Neural crest cell (in vitro differentiated cells): ENCODE data around the gene GBP1. TPM values are rescaled to one million over a fixed set of nuclear protein-coding genes. Genes with fewer than 3 reads are reported as not detected.
"Not testable (repeated sequence)": the region's sequence is repeated elsewhere in the genome, so short reads cannot be mapped to it uniquely, and the experiment has no call there.

Experiments
- DNase-seq: peaks from one replicate; pipeline ENCODE4 v3.0.0; 2021; ENCODE audit warnings: low read depth, mixed read lengths, low spot score
- H3K27ac Mint-ChIP-seq: one replicate; pipeline ENCODE4 v1.8.0; 2021; ENCODE audit warnings: mild to moderate bottlenecking, mixed read lengths; ENCODE audit not compliant: unreplicated experiment
- H3K27me3 Mint-ChIP-seq: 2 replicates; pipeline ENCODE4 v1.8.0; 2021; ENCODE audit warnings: low read depth, mild to moderate bottlenecking, mixed read lengths
- H3K36me3 Mint-ChIP-seq: 2 replicates; pipeline ENCODE4 v1.8.0; 2021; ENCODE audit warnings: low read depth, mild to moderate bottlenecking, mixed read lengths
- H3K4me1 Mint-ChIP-seq: 2 replicates; pipeline ENCODE4 v1.8.0; 2021; ENCODE audit warnings: mixed read lengths
- H3K4me3 Mint-ChIP-seq: one replicate; pipeline ENCODE4 v1.8.0; 2021; ENCODE audit warnings: mild to moderate bottlenecking, mixed read lengths
- H3K9me3 Mint-ChIP-seq: 2 replicates; pipeline ENCODE4 v1.8.0; 2021; ENCODE audit warnings: mixed read lengths
- total RNA-seq: library from RNA; stranded (reverse); gene quantifications from 2 replicates; pipeline ENCODE4 v1.2.1, GENCODE V29; 2021
- TF ChIP-seq, protein P1 (sequence below): fragments of 200-600 bp; sonication (generic); conservative IDR thresholded peaks from 2 replicates; pipeline ENCODE4 v1.5.0; 2021; ENCODE audit warnings: antibody characterized with exemption, mild to moderate bottlenecking

The GBP1 gene
- total RNA-seq, 1 donor from 2014 or later, result not detected

DNA sequence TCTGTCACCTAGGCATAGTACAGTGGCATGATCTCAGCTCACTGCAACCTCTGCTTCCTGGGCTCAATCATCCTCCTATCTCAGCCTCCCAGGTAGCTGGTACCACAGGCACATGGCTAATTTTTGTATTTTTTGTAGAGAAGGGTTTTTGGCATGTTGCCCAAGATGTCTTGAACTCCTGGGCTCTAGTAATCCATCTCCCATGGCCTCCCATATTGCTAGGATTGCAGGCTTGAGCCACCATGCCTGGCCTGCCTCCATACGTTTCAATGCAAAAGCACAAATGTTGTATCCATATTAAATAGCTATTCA lies 24.7 kb downstream of the GBP1 start:
- H3K36me3 Mint-ChIP-seq, result no peaks in the 10 kb centered on the region
- H3K27ac Mint-ChIP-seq, result no peak overlapping the region
- H3K4me3 Mint-ChIP-seq, result no peak overlapping the region
- no peak for DNase-seq
- no peaks in the 10 kb centered on the region for H3K9me3 Mint-ChIP-seq
- no peaks in the 10 kb centered on the region for H3K4me1 Mint-ChIP-seq
- peaks cover 3% of the 10 kb centered on the region for H3K27me3 Mint-ChIP-seq
- TF ChIP-seq, protein P1, sequence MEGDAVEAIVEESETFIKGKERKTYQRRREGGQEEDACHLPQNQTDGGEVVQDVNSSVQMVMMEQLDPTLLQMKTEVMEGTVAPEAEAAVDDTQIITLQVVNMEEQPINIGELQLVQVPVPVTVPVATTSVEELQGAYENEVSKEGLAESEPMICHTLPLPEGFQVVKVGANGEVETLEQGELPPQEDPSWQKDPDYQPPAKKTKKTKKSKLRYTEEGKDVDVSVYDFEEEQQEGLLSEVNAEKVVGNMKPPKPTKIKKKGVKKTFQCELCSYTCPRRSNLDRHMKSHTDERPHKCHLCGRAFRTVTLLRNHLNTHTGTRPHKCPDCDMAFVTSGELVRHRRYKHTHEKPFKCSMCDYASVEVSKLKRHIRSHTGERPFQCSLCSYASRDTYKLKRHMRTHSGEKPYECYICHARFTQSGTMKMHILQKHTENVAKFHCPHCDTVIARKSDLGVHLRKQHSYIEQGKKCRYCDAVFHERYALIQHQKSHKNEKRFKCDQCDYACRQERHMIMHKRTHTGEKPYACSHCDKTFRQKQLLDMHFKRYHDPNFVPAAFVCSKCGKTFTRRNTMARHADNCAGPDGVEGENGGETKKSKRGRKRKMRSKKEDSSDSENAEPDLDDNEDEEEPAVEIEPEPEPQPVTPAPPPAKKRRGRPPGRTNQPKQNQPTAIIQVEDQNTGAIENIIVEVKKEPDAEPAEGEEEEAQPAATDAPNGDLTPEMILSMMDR, result no peak

GRCh38 chr1:89037186-89037585 lies 27.8 kb downstream of the GBP1 start:
- H3K9me3 Mint-ChIP-seq, result peaks cover 3% of the 10 kb centered on the region
- H3K27ac Mint-ChIP-seq, result no peak overlapping the region
- no peaks in the 10 kb centered on the region for H3K4me1 Mint-ChIP-seq
- TF ChIP-seq, protein P1, result no peak
- DNase-seq, result no peak
- H3K4me3 Mint-ChIP-seq, result no peak overlapping the region
- H3K27me3 Mint-ChIP-seq, result peaks cover 5% of the 10 kb centered on the region
- no peaks in the 10 kb centered on the region for H3K36me3 Mint-ChIP-seq

DNA sequence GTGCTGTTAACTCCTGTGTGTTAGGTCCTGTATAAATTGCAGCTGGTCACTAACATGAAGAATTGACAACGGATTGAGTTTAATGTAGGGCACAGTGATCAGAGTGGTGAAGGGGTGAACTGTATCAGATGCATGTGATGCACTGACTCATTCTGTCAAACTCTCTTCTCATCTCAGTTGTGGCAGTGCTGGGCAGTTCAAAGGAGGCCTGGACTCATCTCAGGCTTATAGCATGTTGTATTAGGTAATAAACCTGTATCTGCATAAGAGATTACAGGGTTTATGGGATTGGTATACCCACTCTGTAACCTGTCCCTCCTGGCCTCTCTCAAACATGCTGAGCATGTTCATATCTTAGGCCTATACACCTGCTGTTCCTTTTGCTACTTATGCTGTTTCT lies 29.9 kb downstream of the GBP1 start:
- no peak for DNase-seq
- Mint-ChIP-seq H3K36me3 (peaks cover 4% of the 10 kb centered on the region), H3K4me1 (no peaks in the 10 kb centered on the region), H3K27me3 (peaks cover 2% of the 10 kb centered on the region), H3K27ac (no peak overlapping the region), H3K4me3 (no peak overlapping the region), H3K9me3 (peaks cover 8% of the 10 kb centered on the region)
- TF ChIP-seq, protein P1, result no peak

GRCh38 chr1:89034004-89034403 lies 31.0 kb downstream of the GBP1 start:
- H3K4me1 Mint-ChIP-seq, H3K4me3 Mint-ChIP-seq, H3K27ac Mint-ChIP-seq, DNase-seq, H3K36me3 Mint-ChIP-seq, H3K27me3 Mint-ChIP-seq, H3K9me3 Mint-ChIP-seq: not testable (repeated sequence)

DNA sequence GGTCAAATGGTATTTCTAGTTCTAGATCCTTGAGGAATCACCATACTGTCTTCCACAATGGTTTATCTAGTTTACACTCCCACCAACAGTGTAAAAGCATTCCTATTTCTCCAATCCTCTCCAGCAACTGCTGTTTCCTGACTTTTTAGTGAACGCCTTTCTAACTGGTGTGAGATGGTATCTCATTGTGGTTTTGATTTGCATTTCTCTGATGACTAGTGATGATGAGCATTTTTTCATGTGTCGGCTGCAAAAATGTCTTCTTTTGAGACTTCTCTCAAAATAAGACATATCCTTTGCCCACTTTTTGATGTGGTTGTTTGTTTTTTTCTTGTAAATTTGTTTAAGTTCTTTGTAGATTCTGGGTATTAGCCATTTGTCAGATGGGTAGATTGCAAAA lies 36.0 kb downstream of the GBP1 start:
- H3K9me3 Mint-ChIP-seq, result peaks cover 14% of the 10 kb centered on the region
- not testable (repeated sequence) for H3K27ac Mint-ChIP-seq, H3K36me3 Mint-ChIP-seq, DNase-seq, H3K4me1 Mint-ChIP-seq, H3K27me3 Mint-ChIP-seq, H3K4me3 Mint-ChIP-seq

GRCh38 chr1:89025928-89026327 lies 39.1 kb downstream of the GBP1 start:
- Mint-ChIP-seq H3K27ac (no peak overlapping the region), H3K4me1 (no peaks in the 10 kb centered on the region), H3K36me3 (no peaks in the 10 kb centered on the region), H3K4me3 (no peak overlapping the region), H3K9me3 (peaks cover 10% of the 10 kb centered on the region), H3K27me3 (no peaks in the 10 kb centered on the region)
- TF ChIP-seq, protein P1, result no peak
- DNase-seq, result no peak

- no peaks in the 10 kb centered on the region for H3K27me3 Mint-ChIP-seq
- peaks cover 10% of the 10 kb centered on the region for H3K9me3 Mint-ChIP-seq
- DNase-seq, result no peak
- no peaks in the 10 kb centered on the region for H3K4me1 Mint-ChIP-seq
- TF ChIP-seq, protein P1, result no peak
- no peak overlapping the region for H3K4me3 Mint-ChIP-seq
- no peaks in the 10 kb centered on the region for H3K36me3 Mint-ChIP-seq
- H3K27ac Mint-ChIP-seq, result no peak overlapping the region
Measured at GRCh38 chr1:89023026-89023425, 42.0 kb downstream of the GBP1 start.
